Neural cell (in vitro differentiated cells): Measurements from ENCODE around the gene HLA-F. TPM values are rescaled to one million over a fixed set of nuclear protein-coding genes. Genes with fewer than 3 reads are reported as not detected.

Experiments
- H2AFZ ChIP-seq: fragments of 200-600, 300-800 bp; sonication (generic), shearing (Covaris generic); 2 replicates; pipeline ENCODE4 v1.6.0; 2014; ENCODE audit warnings: low read depth, mild to moderate bottlenecking, antibody characterized with exemption, low read length, moderate library complexity
- H3F3A ChIP-seq: fragments of 200-600 bp; shearing (Covaris generic); 2 replicates; pipeline ENCODE4 v1.6.1; 2016; ENCODE audit warnings: mild to moderate bottlenecking, moderate library complexity, mixed read lengths, antibody characterized with exemption, low read length; ENCODE audit not compliant: insufficient read depth, poor library complexity, severe bottlenecking
- H3K27ac ChIP-seq: fragments of 200-600, 300-800 bp; sonication (generic), shearing (Covaris generic); 2 replicates; pipeline ENCODE4 v1.5.1; 2014; ENCODE audit warnings: mild to moderate bottlenecking, low read length, moderate library complexity
- H3K27me3 ChIP-seq: fragments of 300-800, 200-600 bp; sonication (generic), shearing (Covaris generic); 2 replicates; pipeline ENCODE4 v1.6.0; 2014; ENCODE audit warnings: mild to moderate bottlenecking, low read depth, low read length, moderate library complexity; ENCODE audit not compliant: insufficient read depth
- H3K36me3 ChIP-seq: fragments of 300-800, 200-600 bp; sonication (generic), shearing (Covaris generic); 2 replicates; pipeline ENCODE4 v1.5.1; 2014; ENCODE audit warnings: mild to moderate bottlenecking, antibody characterized with exemption, low read length, moderate library complexity; ENCODE audit not compliant: insufficient read depth
- H3K4me2 ChIP-seq: fragments of 300-800, 200-600 bp; sonication (generic), shearing (Covaris generic); 2 replicates; pipeline ENCODE4 v1.6.0; 2014; ENCODE audit warnings: mild to moderate bottlenecking, low read length
- H3K4me3 ChIP-seq: fragments of 300-800, 200-600 bp; sonication (generic), shearing (Covaris generic); 2 replicates; pipeline ENCODE4 v1.5.1; 2014; ENCODE audit warnings: mild to moderate bottlenecking, low read length, moderate library complexity
- H3K79me2 ChIP-seq: fragments of 200-600 bp; shearing (Covaris generic); replicated peaks from 2 replicates; pipeline ENCODE4 v1.6.0; 2014; ENCODE audit warnings: mild to moderate bottlenecking, low read length, moderate library complexity; ENCODE audit not compliant: insufficient read depth
- H3K9ac ChIP-seq: fragments of 300-800, 200-600 bp; sonication (generic), shearing (Covaris generic); 2 replicates; pipeline ENCODE4 v1.6.1; 2016; ENCODE audit warnings: mild to moderate bottlenecking, low read length, mixed read lengths
- H3K9me2 ChIP-seq: fragments of 200-600 bp; shearing (Covaris generic); 2 replicates; pipeline ENCODE4 v1.6.1; 2016; ENCODE audit warnings: mild to moderate bottlenecking, low read length, mixed read lengths; ENCODE audit not compliant: insufficient read depth
- H3K9me3 ChIP-seq: fragments of 200-600, 300-800 bp; sonication (generic), shearing (Covaris generic); 2 replicates; pipeline ENCODE4 v1.6.1; 2016; ENCODE audit warnings: mild to moderate bottlenecking, mixed run types, low read length, moderate library complexity, mixed read lengths
- H4K20me1 ChIP-seq: fragments of 200-600 bp; shearing (Covaris generic); 2 replicates; pipeline ENCODE4 v1.6.1; 2016; ENCODE audit warnings: mild to moderate bottlenecking, mixed run types; ENCODE audit not compliant: insufficient read depth
- EP300 ChIP-seq: fragments of 450-650 bp; conservative IDR thresholded peaks from 2 replicates; pipeline ENCODE4 v1.6.1; 2014; ENCODE audit warnings: antibody characterized with exemption, mild to moderate bottlenecking, moderate library complexity; ENCODE audit not compliant: poor library complexity, severe bottlenecking
- EZH2 ChIP-seq: fragments of 200-600, 300-800 bp; shearing (Covaris generic), sonication (generic); IDR thresholded peaks from 2 replicates; pipeline ENCODE4 v1.6.1; 2014; ENCODE audit warnings: antibody characterized with exemption, low read length, borderline replicate concordance, mild to moderate bottlenecking; ENCODE audit not compliant: insufficient read depth, poor library complexity, severe bottlenecking
- MXI1 ChIP-seq: fragments of 450-650 bp; conservative IDR thresholded peaks from 2 replicates; pipeline ENCODE4 v1.6.1; 2014; ENCODE audit warnings: antibody characterized with exemption, mild to moderate bottlenecking; ENCODE audit not compliant: poor library complexity, severe bottlenecking
- POLR2AphosphoS5 ChIP-seq: IDR thresholded peaks from 2 replicates; pipeline ENCODE4 v1.6.1; 2012
- RAD21 ChIP-seq: fragments of 450-650 bp; conservative IDR thresholded peaks from 2 replicates; pipeline ENCODE4 v1.6.1; 2014; ENCODE audit warnings: antibody characterized with exemption, mild to moderate bottlenecking, moderate library complexity
- SMC3 ChIP-seq: fragments of 450-650 bp; conservative IDR thresholded peaks from 2 replicates; pipeline ENCODE4 v1.6.1; 2014; ENCODE audit warnings: antibody characterized with exemption, mild to moderate bottlenecking, moderate library complexity; ENCODE audit not compliant: poor library complexity
- TAF1 ChIP-seq: IDR thresholded peaks from 2 replicates; pipeline ENCODE4 v1.6.1; 2012; ENCODE audit warnings: low read depth
- polyA plus RNA-seq: library from polyadenylated mRNA; depleted of rRNA; stranded (reverse); fragments of >200 nt; gene quantifications from 2 replicates; pipeline ENCODE4 v1.2.3, GENCODE V29; 2014
- TF ChIP-seq, protein P1 (sequence below): IDR thresholded peaks from 2 replicates; pipeline ENCODE4 v1.6.1; 2012; ENCODE audit warnings: borderline replicate concordance
- TF ChIP-seq, protein P2 (sequence below): fragments of 450-650 bp; IDR thresholded peaks from 2 replicates; pipeline ENCODE4 v1.5.1; 2014; ENCODE audit warnings: antibody characterized with exemption, mild to moderate bottlenecking, moderate library complexity; ENCODE audit not compliant: poor library complexity, severe bottlenecking

HLA-F gene
- polyA plus RNA-seq, 1 donor from 2014 or later, result not detected

DNA sequence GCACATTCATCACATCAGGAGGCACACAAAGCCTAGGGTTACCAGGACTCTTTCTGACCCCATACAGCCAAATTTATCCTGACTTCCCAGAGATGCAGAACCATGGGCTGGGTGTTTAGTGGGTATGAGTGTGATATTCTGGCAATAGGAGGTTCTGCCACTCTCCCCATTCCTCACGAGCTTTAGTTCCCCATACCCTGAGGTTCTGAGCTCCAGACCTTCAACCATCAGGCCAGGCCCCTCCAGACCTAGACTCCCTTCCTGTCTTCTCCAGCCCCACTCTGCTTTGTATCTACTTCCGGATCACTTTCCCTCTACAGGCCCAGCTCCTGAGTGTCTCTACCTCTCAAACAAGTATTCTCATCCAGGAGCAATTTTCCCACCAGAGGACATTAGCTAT lies 4.4 kb downstream of the HLA-F start:
- H3K27me3 ChIP-seq, result peaks cover 30% of the 10 kb centered on the region
- no peaks in the 10 kb centered on the region for H3K9me2 ChIP-seq
- no peaks in the 10 kb centered on the region for H3F3A ChIP-seq
- no peak overlapping the region for H3K9ac ChIP-seq
- H2AFZ ChIP-seq, result no peak overlapping the region
- H3K4me2 ChIP-seq, result no peak overlapping the region
- TF ChIP-seq POLR2AphosphoS5 (no peak), MXI1 (no peak), EZH2 (no peak), RAD21 (no peak), TAF1 (no peak), SMC3 (no peak), EP300 (no peak)
- TF ChIP-seq, protein P1, sequence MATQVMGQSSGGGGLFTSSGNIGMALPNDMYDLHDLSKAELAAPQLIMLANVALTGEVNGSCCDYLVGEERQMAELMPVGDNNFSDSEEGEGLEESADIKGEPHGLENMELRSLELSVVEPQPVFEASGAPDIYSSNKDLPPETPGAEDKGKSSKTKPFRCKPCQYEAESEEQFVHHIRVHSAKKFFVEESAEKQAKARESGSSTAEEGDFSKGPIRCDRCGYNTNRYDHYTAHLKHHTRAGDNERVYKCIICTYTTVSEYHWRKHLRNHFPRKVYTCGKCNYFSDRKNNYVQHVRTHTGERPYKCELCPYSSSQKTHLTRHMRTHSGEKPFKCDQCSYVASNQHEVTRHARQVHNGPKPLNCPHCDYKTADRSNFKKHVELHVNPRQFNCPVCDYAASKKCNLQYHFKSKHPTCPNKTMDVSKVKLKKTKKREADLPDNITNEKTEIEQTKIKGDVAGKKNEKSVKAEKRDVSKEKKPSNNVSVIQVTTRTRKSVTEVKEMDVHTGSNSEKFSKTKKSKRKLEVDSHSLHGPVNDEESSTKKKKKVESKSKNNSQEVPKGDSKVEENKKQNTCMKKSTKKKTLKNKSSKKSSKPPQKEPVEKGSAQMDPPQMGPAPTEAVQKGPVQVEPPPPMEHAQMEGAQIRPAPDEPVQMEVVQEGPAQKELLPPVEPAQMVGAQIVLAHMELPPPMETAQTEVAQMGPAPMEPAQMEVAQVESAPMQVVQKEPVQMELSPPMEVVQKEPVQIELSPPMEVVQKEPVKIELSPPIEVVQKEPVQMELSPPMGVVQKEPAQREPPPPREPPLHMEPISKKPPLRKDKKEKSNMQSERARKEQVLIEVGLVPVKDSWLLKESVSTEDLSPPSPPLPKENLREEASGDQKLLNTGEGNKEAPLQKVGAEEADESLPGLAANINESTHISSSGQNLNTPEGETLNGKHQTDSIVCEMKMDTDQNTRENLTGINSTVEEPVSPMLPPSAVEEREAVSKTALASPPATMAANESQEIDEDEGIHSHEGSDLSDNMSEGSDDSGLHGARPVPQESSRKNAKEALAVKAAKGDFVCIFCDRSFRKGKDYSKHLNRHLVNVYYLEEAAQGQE, result no peak
- TF ChIP-seq, protein P2, sequence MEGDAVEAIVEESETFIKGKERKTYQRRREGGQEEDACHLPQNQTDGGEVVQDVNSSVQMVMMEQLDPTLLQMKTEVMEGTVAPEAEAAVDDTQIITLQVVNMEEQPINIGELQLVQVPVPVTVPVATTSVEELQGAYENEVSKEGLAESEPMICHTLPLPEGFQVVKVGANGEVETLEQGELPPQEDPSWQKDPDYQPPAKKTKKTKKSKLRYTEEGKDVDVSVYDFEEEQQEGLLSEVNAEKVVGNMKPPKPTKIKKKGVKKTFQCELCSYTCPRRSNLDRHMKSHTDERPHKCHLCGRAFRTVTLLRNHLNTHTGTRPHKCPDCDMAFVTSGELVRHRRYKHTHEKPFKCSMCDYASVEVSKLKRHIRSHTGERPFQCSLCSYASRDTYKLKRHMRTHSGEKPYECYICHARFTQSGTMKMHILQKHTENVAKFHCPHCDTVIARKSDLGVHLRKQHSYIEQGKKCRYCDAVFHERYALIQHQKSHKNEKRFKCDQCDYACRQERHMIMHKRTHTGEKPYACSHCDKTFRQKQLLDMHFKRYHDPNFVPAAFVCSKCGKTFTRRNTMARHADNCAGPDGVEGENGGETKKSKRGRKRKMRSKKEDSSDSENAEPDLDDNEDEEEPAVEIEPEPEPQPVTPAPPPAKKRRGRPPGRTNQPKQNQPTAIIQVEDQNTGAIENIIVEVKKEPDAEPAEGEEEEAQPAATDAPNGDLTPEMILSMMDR, result no peak
- no peak overlapping the region for H3K27ac ChIP-seq
- H3K79me2 ChIP-seq, result no peaks in the 10 kb centered on the region
- no peak overlapping the region for H3K4me3 ChIP-seq
- no peaks in the 10 kb centered on the region for H3K36me3 ChIP-seq
- H4K20me1 ChIP-seq, result no peaks in the 10 kb centered on the region
- no peaks in the 10 kb centered on the region for H3K9me3 ChIP-seq

DNA sequence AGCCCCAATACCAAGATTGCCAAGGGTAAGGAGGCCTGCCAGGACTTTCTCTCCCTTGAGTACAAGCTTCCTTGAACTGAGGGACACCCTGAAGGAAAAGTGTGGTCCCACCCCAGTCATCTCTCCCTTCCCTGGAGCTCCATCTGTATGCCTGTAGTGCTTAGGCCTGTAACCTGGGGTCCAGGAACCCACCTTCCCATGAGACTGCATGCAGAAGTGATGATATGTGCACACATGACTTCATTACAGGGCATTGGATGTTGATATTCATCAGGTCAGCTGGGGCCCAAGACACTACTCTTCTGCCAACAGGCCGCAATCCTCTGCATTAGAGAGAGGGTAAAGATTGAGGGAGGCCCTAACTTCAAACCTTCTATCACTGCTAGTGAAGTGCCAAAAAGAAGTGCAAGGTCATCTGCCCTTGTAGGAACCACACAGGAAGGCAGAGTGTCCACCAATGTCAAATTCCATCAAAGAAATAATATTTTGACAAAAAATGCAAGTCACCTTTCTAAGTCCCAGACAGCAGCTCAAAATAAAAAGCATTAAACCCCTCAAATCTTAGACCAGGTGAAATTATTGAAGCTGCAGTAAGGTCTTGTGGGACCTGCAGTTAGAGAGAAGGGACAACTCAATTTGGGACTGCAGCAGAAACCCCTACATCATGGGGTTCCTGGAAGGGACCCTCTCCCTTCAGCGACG lies 5.1 kb downstream of the HLA-F start:
- TF ChIP-seq EP300 (no peak), EZH2 (no peak), POLR2AphosphoS5 (no peak), TAF1 (no peak), MXI1 (no peak), RAD21 (no peak), SMC3 (no peak)
- TF ChIP-seq, protein P2, result no peak
- TF ChIP-seq, protein P1, result no peak
- Histone ChIP-seq H3K36me3 (no peaks in the 10 kb centered on the region), H3K9me2 (no peaks in the 10 kb centered on the region), H2AFZ (no peak overlapping the region), H3K9me3 (no peaks in the 10 kb centered on the region), H3K79me2 (no peaks in the 10 kb centered on the region), H3K4me3 (no peak overlapping the region), H3K9ac (no peak overlapping the region), H4K20me1 (no peaks in the 10 kb centered on the region), H3F3A (no peaks in the 10 kb centered on the region), H3K4me2 (no peak overlapping the region), H3K27me3 (peaks cover 23% of the 10 kb centered on the region), H3K27ac (no peak overlapping the region)
